Activated T-cell treated with anti-CD3 and anti-CD28 coated beads for 4 hours (primary cell): Measurements from ENCODE around the gene PLXNB1.
"Not testable (repeated sequence)": the region's sequence is repeated elsewhere in the genome, so short reads cannot be mapped to it uniquely, and the experiment has no call there.

Experiments used
- DNase-seq: peaks from one replicate; pipeline ENCODE4 v3.0.0-alpha.2; 2020

Gene PLXNB1

DNA sequence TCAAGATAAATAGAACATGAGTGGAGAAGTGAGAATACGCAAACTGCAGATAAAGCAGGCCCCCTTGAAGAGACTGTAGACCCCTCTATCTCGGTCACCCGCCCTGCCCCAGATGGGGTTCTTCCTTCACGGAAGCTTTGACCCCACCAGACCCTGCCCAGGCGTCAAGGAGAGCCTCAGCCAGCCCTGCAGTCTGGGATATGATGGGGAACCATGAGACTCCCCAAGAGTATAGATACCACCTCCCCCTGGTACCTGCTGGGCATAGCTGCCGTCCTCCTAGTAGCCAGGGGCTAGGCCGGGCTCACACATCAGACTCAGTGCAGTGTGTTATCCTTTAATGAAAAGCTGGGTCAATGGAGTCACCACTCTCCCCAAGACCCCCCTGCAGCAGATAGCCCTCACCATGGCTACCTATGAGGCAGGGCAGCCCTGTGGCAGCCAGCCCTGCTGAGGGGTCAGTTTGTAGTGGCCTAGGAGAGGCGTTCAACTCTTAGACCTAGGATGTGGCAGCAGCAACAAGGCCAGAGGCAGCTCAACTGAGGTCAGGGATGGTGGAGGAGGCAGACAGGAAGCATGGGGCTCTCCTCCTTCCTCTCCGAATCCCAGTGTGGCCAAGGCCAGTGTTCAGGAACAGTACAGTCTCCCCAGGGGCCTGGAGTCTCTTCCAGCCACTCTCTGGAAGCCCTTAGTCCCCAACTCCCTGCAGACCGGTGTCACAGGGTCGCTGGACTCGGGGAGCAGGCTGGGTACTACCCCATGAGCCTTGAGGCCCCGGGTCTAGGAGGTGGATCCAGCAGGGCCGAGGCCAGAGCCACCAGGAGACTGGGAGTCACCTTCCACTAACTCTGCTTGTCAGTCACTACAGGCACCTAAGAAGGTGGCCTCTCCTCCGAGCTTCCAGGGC is 26.1 kb downstream of the PLXNB1 start:
- no peak for DNase-seq

DNA sequence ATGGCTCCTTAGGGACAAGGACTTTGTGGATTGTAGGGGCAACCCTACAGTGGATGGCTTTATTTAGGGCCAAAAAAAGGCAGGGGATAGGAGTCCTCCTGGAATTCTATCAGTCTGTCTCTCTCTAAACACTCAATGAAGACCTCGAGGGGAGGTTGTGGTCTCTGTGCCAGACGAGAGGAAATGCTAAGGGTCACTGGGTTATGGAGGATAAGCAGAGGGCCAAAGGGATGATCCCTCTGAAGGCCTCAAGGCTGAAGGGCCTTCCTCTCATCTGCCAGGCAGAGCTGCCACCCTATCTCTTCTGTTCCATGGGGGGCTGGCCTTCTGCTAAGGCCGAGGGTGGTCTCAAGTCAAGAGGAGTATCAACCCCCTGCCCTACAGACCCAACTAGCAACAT is 27.0 kb downstream of the PLXNB1 start:
- DNase-seq = no peak

DNA sequence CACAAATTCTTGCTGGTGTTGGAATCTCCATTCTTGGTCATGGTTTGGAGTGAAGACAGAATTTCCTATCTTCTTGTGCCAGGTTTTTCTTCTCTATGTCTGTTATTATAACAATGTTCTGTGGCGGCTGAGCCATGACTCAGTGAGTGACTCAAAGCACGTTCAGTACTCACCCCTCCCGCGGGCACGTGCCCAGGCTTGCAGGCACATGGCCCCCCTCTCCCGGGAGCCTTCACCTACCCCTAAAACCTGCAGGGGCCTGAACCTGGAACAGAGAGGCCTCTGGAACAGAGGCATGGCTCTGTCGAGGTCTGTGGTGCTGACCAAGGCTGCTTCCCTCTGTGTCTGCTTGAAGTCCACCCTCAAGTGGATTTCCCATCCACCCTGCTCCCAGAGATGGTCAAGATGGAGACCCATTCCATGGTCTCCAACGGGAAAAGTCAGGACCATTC is 27.6 kb downstream of the PLXNB1 start:
- DNase-seq = no peak

DNA sequence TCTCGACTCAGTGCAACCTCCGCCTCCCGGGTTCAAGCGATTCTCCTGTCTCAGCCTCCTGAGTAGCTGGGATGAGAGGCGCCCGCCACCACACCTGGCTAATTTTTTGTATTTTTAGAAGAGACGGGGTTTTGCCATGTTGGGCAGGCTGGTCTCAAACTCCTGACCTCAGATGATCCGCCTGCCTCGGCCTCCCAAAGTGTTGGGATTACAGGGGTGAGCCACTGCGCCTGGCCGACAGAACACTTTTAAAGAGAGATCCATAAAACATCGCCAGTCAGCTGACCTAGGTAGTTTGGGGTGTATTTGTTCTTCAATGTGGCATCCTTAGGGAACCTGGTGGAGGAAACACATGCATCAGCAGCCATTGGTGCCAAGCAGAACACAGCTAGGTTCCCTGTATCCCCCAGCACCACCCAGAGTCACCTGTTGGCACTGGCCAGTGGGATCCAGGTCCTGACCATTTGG is 28.4 kb downstream of the PLXNB1 start:
- DNase-seq = not testable (repeated sequence)

DNA sequence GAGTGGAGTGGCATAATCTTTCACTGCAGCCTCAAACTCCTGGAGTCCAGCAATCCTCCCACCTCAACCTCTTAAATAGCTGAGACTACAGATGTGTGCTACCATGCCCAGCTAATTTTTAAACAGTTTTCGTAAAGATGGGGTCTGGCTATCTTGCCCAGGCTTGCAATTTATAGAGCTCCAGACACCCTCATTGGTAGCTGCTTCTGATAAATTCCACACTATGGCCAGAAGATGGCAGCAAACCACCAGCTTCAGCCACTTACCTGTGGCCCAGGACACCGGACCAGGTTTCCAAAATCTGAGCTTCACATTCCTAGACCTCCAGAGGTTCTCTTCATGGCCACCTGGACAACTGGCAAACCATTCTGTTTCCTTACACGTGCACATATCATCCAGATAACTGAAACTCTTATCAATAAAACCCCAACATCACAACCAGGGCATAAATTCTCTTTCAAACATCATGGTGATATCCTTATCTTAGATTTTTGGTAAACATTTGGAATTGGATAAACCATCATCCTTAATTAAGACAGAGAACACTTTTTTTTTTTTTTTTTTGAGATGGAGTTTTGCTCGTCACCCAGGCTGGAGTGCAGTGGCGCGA is 29.0 kb downstream of the PLXNB1 start:
- DNase-seq = peak; percentile 50

DNA sequence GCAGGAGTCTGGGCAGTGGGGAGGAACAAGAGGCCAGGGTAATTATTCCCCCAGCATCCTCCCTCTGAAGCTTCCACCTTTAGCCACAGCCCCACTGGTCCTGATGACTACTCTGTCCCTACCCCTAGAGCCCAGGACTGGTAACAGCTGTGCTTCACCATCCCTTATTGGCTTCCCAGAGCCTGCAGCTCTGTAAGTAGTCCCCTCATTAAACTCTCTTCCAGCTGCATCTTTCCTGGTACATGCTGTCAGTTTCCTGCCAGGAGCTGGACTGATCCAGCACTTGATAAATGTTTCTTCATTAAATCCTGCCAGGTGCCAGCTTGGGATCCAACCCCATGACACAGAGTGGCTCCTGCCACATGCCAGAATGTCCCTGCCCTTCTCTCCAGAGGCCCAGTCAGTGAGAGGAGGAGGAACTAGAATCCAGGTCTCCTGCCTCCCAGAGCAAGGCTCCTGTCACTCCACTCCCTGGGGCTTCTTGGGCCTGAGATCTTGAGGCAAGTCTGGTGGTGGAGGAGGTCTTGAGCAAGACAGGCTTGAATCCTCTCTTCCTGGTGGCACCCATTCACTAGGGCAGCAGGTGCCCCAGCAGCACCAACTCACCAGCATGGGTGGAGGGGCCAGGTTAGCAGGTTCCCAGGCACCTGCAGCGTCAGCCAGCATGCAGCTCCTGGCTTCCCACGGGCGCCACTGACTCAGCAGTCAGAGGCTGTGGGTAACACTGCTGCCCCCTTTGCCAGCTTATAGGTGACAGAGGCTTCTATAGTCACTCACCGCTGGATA is 30.3 kb downstream of the PLXNB1 start:
- DNase-seq = no peak

DNA sequence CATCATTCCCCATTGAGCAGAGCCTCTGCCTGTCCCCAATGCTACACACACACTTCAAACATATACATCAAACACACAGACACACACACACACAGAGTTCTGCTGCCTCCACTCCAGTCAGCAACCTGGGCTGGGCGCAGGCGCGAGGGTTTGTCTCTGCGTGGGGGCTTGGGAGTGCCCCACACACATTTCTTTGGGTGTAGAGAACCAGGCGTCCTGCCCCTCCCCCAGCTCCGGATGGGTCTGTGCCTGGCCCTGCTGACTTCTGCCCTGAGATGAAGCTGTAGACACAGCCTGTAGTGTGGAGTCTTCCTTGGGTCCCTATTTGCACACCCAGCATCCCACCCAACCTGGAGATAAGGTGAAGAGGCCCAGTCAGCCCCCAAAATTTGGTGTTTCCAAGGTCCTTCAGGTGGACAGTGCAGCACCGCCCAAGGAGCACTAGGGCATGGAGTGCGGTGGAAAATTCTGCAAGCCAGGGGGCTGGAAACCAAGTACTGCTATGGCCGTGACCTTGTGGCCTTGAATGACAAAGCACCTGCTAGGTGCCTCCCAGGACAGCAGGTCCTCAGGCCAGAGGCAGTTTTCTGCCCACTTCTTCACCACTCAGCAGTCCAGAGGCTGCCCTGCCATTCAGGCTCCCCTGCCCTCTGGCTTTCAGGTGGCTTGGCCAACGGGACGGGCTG is 31.0 kb downstream of the PLXNB1 start:
- DNase-seq = no peak

DNA sequence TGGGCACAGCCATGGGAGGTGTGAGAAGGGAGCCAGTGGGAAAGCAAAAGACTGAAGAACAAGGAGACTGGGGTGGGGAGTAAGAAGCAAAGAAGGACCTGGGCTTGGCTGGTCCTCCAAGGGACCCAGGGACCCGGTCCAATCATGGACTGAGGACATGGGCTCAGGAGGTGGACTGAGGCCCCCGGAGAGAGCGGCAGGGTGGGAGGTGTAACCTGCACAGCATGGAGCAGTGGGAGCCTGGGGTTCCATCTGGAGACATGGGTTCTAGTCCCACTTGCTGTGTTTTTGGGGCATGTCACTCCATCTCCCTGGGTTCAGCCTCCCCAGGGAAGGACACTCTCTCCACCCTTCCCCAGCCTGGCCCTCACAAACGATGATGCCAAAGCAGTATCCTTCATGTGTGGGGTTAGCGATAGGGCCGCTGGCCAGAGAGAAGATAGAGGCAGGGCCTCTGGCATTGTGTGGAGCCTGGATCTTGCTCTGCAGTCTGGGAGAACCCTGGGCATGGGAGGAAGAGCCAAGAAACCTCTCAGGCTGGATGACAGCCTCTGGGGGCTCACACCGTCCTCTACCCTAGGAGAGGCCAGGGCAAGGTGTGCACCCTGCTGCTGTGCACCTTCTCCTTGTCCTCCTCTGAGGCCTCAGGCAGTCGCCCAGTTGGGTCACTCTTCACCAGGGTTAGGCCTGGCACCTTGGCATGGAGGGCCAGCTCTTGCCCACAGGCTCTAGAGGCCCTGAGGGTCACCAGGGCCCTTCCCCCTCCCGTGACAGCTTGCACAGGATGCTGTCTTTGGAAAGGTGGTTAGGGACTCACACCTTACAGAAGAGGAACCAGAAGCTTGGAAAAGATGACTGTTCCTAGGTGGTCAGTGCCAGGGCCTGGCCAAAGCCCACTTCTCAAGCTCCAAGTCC is 31.9 kb downstream of the PLXNB1 start:
- DNase-seq = no peak

DNA sequence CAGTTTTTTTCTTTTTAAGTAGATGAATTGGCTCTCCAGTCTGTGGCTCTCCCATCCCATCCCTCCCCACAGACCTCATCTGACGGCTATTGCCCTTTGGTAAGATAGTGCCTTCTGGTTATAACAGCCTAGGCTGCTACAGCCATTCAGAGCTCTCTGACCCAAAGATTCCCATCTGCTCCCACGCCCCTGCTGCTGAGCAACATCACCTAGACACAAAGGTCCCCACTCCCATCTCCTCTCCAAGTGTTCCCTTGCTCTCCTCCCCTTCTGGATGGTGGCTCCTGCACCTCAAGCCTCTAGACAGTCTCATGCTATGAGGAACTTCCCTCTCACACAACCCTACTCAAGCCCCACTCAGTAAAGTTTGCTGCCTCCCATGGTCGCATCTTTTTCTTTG is 34.2 kb downstream of the PLXNB1 start:
- no peak for DNase-seq

DNA sequence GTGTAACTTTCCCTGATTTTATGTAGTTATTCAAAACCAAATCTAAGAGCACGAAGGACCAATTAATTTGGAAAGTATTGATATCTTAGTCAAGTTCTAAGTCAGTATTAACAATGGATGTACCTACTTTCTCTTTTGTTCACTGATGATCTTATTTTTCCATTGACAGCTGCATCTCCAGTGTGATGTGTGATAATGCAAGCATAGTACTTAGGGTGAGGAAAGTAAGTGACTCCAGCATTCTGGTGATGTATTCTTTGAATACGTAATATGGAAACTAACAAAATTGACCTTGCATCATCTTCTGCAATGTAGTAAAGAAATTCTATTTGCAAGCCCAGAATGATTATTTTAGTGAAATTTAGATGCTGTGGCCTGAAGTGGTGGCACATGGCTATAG is 35.5 kb downstream of the PLXNB1 start:
- no peak for DNase-seq

DNA sequence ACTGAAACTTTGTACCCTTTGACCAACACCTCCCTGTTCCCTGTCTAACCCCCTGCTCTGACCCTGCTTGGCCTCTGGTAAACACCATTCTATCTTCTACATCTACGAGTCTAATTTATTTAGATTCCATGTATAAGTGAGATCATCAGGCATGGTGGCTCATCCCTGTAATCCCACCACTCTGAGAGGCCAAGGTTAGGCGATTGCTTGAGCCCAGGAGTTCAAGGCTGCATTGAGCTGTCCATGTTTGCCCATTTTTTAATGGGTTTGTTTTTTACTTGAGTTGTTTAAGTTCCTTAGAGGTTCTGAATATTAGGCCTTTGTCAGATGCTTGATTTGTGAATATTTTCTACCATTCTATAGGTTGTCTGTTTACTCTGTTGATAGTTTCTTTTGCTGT is 40.9 kb downstream of the PLXNB1 start:
- no peak for DNase-seq

DNA sequence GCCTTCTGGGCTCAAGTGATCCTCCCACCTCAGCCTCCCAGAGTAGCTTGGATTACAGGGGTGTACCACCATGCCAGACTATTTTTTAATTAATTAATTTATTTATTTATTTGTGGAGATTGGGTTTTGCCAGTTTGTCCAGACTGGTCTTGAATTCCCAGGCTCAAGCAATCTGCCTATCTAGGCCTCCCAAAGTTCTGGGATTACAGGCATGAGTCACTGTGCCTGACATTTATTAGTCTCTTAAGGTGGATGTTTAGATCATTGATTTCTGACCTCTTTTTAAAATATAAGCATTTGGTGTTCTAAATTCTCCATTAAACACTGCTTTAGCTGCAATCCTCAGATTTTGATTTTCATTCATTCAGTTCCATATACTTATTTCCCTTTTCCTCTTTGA is 42.3 kb downstream of the PLXNB1 start:
- DNase-seq = no peak

DNA sequence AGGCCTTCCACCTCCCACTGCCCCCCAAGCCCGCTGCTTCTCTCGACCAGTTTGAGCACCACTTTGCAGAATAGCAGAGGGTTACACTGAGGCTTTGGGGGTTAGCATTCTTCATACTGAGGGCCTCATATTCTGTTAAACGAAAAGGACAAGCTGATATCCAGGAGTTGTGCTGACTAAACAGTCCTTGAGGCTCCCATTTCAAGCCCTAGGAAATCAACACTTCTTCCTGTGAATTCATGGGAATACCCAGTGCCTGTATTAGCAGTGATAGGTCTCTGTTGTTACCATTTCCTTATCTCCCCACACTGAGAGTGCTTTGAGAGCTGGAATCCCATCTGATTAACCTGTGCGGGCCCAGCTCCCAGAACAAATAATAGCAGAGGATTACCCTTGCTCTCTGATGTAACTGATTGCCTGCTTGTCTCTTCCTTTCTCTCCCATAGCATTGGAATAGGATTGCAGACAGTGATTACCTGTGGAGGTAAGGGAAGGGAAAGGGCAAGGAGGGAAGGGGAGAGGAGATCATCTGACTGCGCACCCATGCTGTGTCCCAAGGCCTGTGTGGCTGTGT is 56.9 kb downstream of the PLXNB1 start:
- no peak for DNase-seq

DNA sequence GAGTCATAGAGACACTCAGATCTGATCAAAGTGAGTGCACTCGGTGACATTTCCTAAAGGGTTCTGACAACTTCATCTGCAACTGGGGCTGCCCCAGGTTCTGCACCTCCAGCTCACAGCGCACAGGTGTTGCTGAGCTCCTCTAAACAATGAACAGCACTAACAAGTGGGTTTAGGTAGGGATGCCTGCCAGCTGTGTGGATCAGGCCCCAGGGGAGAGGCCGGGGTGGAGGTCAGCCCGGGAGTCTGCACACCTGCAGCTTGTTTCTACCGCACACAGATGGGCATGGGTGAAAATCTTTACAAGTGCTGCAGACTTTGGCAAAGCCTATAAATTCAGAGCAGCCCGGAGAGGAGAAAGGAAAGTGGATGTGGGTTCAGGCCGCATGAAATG is 57.5 kb downstream of the PLXNB1 start:
- DNase-seq = no peak

DNA sequence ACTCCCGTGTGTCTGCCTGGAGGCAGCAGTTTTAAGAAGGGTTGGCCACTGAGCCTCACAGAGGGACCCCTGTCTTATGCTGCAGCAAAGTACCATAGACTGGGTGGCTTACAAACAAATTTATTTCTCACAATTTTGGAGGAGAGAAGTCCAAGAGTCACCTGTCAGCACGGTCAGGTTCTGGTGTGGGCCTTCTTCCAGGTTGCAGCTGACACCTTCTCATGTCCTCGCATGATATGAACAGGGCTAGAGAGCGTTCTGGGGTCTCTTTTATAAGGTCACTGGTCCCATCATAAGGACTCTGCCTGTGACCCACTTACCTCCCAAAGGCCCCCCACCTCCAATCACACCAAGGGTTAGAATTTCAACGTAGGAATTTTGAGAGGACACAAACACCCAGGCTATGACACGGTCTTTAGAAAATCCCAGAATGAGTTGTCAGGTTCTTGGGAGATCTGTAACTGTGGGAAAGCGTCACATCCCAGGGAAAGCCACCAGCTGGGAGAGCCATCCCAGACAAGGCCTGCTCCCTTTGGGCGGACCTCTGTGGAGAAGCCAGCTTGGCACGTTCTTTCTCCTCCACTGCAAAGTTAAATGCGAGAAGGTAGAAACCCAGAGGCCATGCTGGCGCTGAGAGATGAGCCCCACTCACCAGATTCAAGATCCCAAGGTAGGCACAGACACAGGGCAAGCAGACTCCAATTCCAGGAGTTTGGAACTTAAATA is 58.1 kb downstream of the PLXNB1 start, which contains the start of gene FBXW12:
TSS of gene FBXW12 (plus strand) at position 569 of the 726 bp plus-strand sequence. CDS start 549 bp downstream, outside the sequence.
- no peak for DNase-seq

DNA sequence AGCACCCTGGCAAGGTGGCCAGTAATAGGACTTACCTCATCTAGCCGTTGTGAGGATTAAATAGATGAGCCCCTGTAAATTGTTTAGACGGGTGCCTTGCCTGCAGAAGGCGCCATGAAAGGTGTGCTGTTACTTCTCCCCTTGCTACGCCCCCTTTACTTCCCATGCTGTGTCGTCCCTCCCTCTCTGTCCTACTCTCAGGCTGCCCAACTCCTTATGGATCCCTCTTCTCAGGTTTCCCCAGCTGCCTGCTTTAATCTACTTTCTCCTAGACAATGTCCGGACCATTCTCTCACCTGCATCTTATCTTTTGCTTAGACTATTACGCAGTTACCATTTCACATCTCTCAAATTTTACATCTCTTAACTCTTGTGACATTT is 59.6 kb downstream of the PLXNB1 start:
- DNase-seq = no peak

DNA sequence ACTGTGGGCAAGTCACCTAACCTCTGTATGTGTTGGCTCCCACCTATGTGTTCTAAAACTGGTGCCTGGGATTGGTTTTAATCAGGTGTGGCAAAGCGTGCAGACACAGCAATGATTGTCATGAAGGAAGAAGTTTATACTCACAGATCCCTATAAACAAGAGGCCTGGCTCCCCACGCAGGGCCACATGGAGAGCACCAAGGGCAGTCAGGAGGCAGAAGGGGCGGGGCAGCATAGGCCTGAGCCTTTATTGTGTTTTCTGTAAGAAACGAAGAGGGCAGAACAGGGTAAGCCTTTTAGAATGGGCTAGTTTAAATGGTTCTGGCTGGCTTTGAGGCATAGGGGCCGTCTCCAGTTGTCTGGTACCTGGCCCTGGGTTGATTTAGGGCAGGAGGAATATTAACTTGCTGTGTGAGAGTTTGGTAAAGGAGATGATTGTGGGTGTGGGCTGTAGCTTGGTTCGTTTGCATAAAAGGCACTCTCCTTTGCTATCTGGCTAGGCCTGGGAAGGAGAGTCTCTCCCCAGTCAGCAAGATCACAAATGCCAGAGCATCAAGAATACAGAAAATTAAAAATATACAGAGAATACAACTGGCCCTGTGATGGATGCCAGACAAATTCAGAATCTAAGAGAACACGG is 60.1 kb downstream of the PLXNB1 start:
- no peak for DNase-seq

DNA sequence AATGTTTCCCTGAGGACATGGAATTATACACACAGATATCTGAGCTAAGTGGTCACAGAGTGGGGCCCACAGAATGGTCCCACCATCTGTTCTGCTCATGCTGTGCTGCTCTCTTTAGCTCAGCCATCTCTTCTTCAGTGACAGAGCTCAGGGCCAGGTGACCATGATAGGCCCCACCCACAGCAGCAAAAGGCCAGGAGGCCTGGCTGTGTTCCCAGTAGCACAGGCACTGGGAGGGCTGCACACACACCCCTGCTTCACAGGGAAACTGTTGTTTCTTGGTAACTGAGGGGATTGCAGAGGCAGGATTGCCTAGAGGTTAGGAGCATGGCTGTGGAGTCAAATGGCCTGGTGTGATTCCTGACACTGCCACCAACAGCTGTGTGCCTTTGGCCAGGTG is 62.7 kb downstream of the PLXNB1 start:
- no peak for DNase-seq

DNA sequence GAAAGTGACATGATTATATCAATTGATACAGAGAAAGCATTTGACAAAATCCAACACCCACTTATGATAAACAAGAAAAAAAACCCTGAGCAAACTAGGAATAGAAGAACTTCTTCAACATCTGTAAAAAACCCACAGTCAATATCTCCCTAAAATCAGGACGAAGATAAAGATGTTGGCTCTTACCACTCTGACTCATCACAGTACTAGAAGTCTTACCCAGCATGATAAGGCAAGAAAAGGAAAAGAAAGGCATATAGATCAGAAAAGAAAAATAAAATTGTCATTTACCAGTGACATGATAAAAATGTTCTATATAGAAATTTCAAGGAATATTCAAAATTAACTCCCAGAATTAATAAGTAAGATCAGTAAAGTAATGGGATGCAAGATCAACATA is 65.0 kb downstream of the PLXNB1 start:
- DNase-seq = no peak

DNA sequence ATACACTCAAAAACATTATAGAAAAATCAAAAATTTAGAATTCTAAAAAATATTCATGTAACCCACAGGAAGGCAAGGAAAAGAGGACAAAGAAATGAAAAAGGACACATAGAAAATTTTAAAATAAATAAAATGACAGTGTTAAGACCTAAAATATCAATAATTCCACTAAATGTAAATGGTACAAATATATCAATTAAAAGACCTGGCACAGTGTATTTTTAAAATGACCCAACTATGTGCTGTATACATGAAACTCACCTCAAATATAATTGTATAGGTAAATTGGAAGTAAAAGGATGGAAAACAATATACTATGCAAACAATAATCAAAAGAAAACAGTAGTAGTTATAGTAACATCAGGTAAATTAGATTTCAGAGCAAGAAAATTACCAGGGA is 68.0 kb downstream of the PLXNB1 start:
- no peak for DNase-seq
